Thyroid gland (tissue), 4 donors: ENCODE results near the gene CDH26. TPM values are rescaled to one million over a fixed set of nuclear protein-coding genes. Genes with fewer than 3 reads are reported as not detected.
A peak's percentile ranks its signal among the peaks of the same experiment; 100 is the strongest.
"Not testable (repeated sequence)": the region's sequence is repeated elsewhere in the genome, so short reads cannot be mapped to it uniquely, and the experiment has no call there.

Experiments
- DNase-seq, 2 donors: peaks; one replicate each; pipeline ENCODE4 v3.0.0-alpha.2; 2019
- H3K27ac ChIP-seq, 3 donors: fragments of 200-600 bp; sonication (generic); 1 replicate in 2 of 3; 2 replicates in 1 of 3; pipeline ENCODE4 v1.5.1; 2016 to 2019; ENCODE audit warnings: mild to moderate bottlenecking in 1 of 3, moderate library complexity in 1 of 3
- H3K27me3 ChIP-seq: fragments of 200-600 bp; sonication (generic); one replicate; pipeline ENCODE4 v1.5.1; 2019
- H3K36me3 ChIP-seq, 2 donors: fragments of 200-600 bp; sonication (generic); one replicate each; pipeline ENCODE4 v1.5.1; 2016 to 2019
- H3K4me1 ChIP-seq, 2 donors: fragments of 200-600 bp; sonication (generic); one replicate each; pipeline ENCODE4 v1.5.1; 2017 to 2019
- H3K4me3 ChIP-seq, 3 donors: fragments of 200-600 bp; sonication (generic); replicated peaks in 1 of 3; 1 replicate in 2 of 3; 2 replicates in 1 of 3; pipeline ENCODE4 v1.5.1; 2016; ENCODE audit warnings: mild to moderate bottlenecking in 1 of 3
- H3K9me3 ChIP-seq: fragments of 200-600 bp; sonication (generic); one replicate; pipeline ENCODE4 v1.5.1; 2017
- POLR2A ChIP-seq, 2 donors: fragments of 450-650 bp; IDR thresholded peaks; one replicate each; pipeline ENCODE4 v1.6.1; 2017; ENCODE audit warnings: antibody characterized with exemption in 2 of 2, mild to moderate bottlenecking in 2 of 2, moderate library complexity in 1 of 2
- WGBS, 2 donors: methylation state at CpG; one replicate each; pipeline ENCODE4 v1.1.5; 2017; 5-methylcytosine and 5-hydroxymethylcytosine counted together
- intact Hi-C: fragments of 100-400 bp; cut with DNase I; formaldehyde crosslinking; loops from one replicate; pipeline ENCODE4 v1.15.1; 2023
- total RNA-seq, 4 donors: library from RNA; depleted of rRNA; stranded (reverse); fragments of >200 nt; gene quantifications; one replicate each; pipeline ENCODE4 v1.2.3, GENCODE V29; 2016
- TF ChIP-seq, protein P1 (sequence below), 6 experiments: fragments of 200-600 bp in 3 of 6; fragments of 450-650 bp in 3 of 6; sonication (generic) in 3 of 6; IDR thresholded peaks; one replicate each; pipeline ENCODE4 v1.5.1; 2016 to 2019; ENCODE audit warnings: antibody characterized with exemption in 6 of 6, mild to moderate bottlenecking in 2 of 6, inconsistent platforms in 1 of 6, moderate library complexity in 1 of 6

CDH26 gene
- total RNA-seq, 4 donors from 2014 or later: 0.56 to 2.5 (median 1.5) TPM

DNA sequence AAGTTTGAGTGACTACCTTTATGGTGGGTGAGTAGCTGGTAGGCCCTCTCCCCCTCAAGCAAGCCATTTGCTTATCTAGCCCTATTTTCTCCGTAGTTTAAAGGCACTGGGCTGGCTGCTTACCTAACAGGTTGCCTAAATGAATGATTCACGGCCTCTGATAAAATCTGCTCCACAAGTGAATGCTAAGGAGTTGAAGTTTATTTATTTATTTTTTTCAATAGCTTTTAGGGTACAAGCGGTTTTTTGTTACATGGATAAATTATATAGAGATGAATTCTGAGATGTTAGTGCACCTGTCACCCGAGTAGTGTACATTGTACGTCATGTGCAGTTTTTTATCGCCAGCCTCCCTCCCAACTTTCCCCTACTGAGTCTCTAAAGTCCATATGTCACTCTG is 8.3 kb upstream of the CDH26 start:
- Histone ChIP-seq H3K27ac (no peak overlapping the region), H3K4me3 (no peak overlapping the region), H3K27me3 (no peaks in the 10 kb centered on the region), H3K36me3 (peaks cover under 1% of the 10 kb centered on the region in 2 donors), H3K9me3 (no peaks in the 10 kb centered on the region), H3K4me1 (no peaks in the 10 kb centered on the region)
- DNase-seq: no peak
- no peak for TF ChIP-seq POLR2A (IDR thresholded peaks at IDR 0.05)
- TF ChIP-seq, protein P1, sequence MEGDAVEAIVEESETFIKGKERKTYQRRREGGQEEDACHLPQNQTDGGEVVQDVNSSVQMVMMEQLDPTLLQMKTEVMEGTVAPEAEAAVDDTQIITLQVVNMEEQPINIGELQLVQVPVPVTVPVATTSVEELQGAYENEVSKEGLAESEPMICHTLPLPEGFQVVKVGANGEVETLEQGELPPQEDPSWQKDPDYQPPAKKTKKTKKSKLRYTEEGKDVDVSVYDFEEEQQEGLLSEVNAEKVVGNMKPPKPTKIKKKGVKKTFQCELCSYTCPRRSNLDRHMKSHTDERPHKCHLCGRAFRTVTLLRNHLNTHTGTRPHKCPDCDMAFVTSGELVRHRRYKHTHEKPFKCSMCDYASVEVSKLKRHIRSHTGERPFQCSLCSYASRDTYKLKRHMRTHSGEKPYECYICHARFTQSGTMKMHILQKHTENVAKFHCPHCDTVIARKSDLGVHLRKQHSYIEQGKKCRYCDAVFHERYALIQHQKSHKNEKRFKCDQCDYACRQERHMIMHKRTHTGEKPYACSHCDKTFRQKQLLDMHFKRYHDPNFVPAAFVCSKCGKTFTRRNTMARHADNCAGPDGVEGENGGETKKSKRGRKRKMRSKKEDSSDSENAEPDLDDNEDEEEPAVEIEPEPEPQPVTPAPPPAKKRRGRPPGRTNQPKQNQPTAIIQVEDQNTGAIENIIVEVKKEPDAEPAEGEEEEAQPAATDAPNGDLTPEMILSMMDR (IDR thresholded peaks at IDR 0.05): no peak
- WGBS, 2 donors: 95 to 96% methylated on average over 6 of the region's 6 CpGs
- intact Hi-C loops: no loop called here

DNA sequence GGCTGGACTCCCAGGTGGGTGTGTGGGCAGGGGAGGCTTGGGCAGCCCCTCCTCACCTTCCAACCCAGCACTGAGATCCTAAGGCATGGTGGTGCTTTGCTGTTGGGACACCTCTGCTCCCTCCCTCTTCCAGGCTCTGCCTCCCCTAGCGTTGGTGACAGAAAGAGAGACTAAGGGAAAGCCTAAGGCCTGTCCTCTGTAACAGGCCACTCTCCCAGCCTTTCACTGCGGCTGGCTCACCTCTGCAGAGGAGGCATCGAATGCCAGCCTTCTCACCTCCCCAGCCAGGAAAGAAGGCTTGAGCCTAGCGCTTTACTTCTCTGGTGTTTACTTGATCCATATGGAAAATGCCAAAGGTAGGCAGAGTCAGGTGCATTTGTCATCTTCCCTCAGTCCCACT is 3.5 kb upstream of the CDH26 start:
- WGBS, 2 donors: 86 to 89% methylated on average over 4 of the region's 4 CpGs
- TF ChIP-seq POLR2A (IDR thresholded peaks at IDR 0.05): no peak
- TF ChIP-seq, protein P1 (IDR thresholded peaks at IDR 0.05): no peak
- no peak overlapping the region for H3K27ac ChIP-seq
- no peaks in the 10 kb centered on the region for H3K9me3 ChIP-seq
- no peak overlapping the region for H3K4me3 ChIP-seq
- no peak for DNase-seq
- intact Hi-C loops: no loop called here
- H3K4me1 ChIP-seq: no peaks in the 10 kb centered on the region
- no peaks in the 10 kb centered on the region for H3K36me3 ChIP-seq
- H3K27me3 ChIP-seq: no peaks in the 10 kb centered on the region

DNA sequence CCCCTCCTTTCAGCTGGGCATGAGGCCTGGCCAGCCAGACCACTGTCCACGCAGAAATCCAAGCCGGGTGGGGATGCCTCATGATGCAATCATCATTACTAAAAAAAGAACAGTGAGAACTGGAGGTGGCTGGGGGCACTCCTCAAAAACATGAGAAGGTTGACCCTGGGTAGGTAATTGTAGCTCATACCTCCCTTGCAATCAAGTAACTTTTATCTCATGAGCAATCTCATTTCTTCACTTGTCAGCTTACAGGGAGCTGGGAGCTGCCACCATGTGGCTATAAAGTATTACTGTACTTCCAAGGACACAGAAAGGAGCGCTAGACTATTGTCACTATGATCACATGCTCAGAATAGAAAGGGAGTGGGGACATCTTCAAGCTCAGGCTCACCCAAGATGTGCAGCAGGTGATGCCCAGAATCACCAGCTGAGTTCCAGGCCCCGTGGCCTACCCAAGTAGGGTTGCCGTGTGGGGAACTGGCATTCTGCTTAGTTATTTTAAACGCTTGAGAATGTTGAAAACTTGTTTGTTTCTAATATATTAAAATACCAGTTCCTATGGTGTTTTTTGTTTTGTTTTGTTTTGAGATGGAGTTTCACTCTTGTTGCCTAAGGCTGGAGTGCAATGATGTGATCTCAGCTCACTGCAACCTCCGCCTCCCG is 3.0 kb upstream of the CDH26 start:
- 82% methylated on average over 8 of the region's 8 CpGs for WGBS, 2 donors
- TF ChIP-seq, protein P1 (IDR thresholded peaks at IDR 0.05): peak in 2 of 6 experiments; percentile 11 to 22
- TF ChIP-seq POLR2A (IDR thresholded peaks at IDR 0.05): no peak
- intact Hi-C loops: no loop called here
- Histone ChIP-seq H3K9me3 (no peaks in the 10 kb centered on the region), H3K4me3 (no peak overlapping the region), H3K27me3 (no peaks in the 10 kb centered on the region), H3K36me3 (no peaks in the 10 kb centered on the region), H3K4me1 (no peaks in the 10 kb centered on the region), H3K27ac (no peak overlapping the region)
- no peak for DNase-seq

DNA sequence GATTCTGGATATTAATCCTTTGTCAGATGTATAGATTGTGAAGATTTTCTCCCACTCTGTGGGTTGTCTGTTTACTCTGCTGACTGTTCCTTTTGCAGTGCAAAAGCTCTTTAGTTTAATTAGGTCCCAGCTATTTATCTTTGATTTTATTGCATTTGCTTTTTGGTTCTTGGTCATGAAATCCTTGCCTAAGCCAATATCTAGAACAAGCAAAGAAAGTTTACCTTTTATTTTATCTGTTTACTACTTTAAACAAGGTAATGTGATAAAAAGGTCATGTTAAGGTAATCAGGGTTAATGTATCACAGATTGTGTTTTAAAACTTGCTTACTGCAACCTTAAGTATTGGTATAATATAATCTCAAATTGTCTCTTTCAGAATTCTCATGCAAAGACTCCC is 655 bp upstream of the CDH26 start:
- H3K36me3 ChIP-seq, H3K27me3 ChIP-seq, H3K27ac ChIP-seq, H3K4me3 ChIP-seq, intact Hi-C loops, H3K9me3 ChIP-seq, H3K4me1 ChIP-seq, DNase-seq: not testable (repeated sequence)

DNA sequence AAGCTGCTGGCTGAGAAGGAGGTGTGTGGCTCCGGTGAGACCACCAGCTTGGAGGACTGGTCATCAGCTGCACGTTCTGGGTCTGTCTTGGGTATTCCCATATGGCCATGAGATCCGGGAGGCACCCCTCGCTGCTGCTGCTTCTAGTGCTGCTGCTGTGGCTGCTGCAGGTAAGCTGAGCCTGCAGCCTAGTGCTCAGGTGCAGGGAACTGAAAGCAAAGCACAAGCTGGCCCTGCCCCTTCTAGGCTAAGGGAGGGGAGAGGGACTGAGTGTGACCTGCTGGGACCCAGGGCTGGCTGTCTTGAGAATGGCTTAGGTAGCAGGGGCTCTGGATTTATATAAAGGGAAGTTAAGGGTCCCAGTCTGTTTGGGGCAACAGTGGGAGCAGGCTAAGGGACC is 403 bp downstream of the CDH26 start:
- no peaks in the 10 kb centered on the region for H3K9me3 ChIP-seq
- H3K27me3 ChIP-seq: no peaks in the 10 kb centered on the region
- DNase-seq: no peak
- H3K4me1 ChIP-seq: no peaks in the 10 kb centered on the region
- no peaks in the 10 kb centered on the region for H3K36me3 ChIP-seq
- H3K27ac ChIP-seq: no peak overlapping the region
- 83 to 85% methylated on average over 4 of the region's 4 CpGs for WGBS, 2 donors
- intact Hi-C loops: no loop called here
- TF ChIP-seq POLR2A (IDR thresholded peaks at IDR 0.05): no peak
- TF ChIP-seq, protein P1 (IDR thresholded peaks at IDR 0.05): no peak
- H3K4me3 ChIP-seq: no peak overlapping the region
